ENCODE measurements around the gene PPP1R9A. TPM values are rescaled to one million over a fixed set of nuclear protein-coding genes. Genes with fewer than 3 reads are reported as not detected.

PPP1R9A gene
- total RNA-seq, 1 donor from 2014 or later: 0.85 TPM

DNA sequence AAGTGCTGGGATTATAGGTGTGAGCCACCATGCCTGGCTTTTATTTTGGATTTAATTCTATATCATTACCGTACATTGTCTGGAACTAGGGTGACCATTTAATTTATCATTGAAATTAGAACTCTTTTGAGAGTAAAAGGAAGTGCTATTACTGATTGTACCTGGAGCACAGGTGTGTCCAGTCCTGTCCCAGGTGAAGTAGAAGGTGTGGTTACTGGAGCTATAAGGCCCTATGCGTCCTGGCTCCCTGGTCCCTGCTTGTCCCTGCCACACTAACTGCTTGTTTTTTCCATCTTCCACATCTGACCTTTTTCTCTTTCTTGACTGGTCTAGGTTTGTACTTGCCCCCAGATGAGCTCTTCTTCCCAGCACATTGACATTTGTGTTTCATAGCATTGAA, 147.0 kb downstream of the PPP1R9A start:
- intact Hi-C loops (cut with DNase I): no loop called here
- Histone ChIP-seq H3K27me3 (no peaks in the 10 kb centered on the region), H3K4me3 (no peak overlapping the region), H3K27ac (no peak overlapping the region), H3K9me3 (no peaks in the 10 kb centered on the region), H3K4me1 (no peaks in the 10 kb centered on the region), H3K36me3 (no peaks in the 10 kb centered on the region)
- TF ChIP-seq, protein P1, sequence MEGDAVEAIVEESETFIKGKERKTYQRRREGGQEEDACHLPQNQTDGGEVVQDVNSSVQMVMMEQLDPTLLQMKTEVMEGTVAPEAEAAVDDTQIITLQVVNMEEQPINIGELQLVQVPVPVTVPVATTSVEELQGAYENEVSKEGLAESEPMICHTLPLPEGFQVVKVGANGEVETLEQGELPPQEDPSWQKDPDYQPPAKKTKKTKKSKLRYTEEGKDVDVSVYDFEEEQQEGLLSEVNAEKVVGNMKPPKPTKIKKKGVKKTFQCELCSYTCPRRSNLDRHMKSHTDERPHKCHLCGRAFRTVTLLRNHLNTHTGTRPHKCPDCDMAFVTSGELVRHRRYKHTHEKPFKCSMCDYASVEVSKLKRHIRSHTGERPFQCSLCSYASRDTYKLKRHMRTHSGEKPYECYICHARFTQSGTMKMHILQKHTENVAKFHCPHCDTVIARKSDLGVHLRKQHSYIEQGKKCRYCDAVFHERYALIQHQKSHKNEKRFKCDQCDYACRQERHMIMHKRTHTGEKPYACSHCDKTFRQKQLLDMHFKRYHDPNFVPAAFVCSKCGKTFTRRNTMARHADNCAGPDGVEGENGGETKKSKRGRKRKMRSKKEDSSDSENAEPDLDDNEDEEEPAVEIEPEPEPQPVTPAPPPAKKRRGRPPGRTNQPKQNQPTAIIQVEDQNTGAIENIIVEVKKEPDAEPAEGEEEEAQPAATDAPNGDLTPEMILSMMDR (IDR thresholded peaks at IDR 0.05): no peak
- DNase-seq (ENCODE audit: low spot score in 2 of 2): no peak

DNA sequence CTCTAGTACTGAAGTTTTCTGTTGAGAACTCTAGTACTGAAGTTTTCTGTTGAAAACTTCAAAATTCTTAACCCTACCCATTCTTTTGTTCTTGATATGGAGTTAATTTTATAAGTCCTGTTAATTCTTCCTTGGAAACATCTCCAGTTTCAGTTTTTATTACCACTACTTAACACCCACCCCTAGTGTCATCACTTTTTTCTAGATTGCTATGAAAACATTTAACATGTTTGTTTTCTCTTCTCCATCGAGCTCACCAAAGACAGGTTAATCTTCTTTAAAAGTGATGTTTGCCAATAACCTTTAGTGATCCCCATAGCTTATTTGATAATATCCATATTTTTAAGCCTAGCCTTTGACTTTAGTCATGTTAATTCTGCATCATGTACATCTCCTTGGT, 147.9 kb downstream of the PPP1R9A start:
- Histone ChIP-seq H3K9me3 (no peaks in the 10 kb centered on the region), H3K4me1 (no peaks in the 10 kb centered on the region), H3K27me3 (no peaks in the 10 kb centered on the region), H3K36me3 (no peaks in the 10 kb centered on the region), H3K4me3 (no peak overlapping the region), H3K27ac (no peak overlapping the region)
- intact Hi-C loops (cut with DNase I): no loop called here
- TF ChIP-seq, protein P1 (IDR thresholded peaks at IDR 0.05): no peak
- no peak for DNase-seq (ENCODE audit: low spot score in 2 of 2)

- Histone ChIP-seq H3K9me3 (no peaks in the 10 kb centered on the region), H3K27ac (no peak overlapping the region), H3K27me3 (no peaks in the 10 kb centered on the region), H3K36me3 (no peaks in the 10 kb centered on the region), H3K4me1 (no peaks in the 10 kb centered on the region), H3K4me3 (no peak overlapping the region)
- no peak for DNase-seq (ENCODE audit: low spot score in 2 of 2)
- TF ChIP-seq, protein P1 (IDR thresholded peaks at IDR 0.05): no peak
- intact Hi-C loops (cut with DNase I): no loop called here
Observed at GRCh38 chr7:95056107-95056739, 148.8 kb downstream of the PPP1R9A start.

DNA sequence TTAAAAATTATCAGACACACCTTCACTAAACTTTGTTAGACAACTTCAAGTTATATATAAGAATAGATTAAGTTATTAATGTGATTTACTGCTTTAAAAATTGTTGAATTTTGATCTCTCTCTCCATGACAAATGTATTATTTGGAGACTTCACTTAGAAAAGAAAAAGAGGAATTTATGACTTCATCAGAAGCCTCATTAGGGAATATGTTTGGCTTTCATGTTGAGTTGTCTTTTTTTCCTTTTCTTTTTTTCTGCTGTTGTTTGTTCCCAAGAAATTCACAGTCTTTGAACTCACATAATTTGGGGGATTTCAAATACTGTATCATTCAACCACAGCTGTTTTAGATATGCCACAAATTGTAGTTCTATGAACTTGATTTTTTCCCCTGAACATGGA, 149.5 kb downstream of the PPP1R9A start:
- Histone ChIP-seq H3K9me3 (no peaks in the 10 kb centered on the region), H3K4me3 (no peak overlapping the region), H3K36me3 (no peaks in the 10 kb centered on the region), H3K27me3 (no peaks in the 10 kb centered on the region), H3K27ac (no peak overlapping the region), H3K4me1 (no peaks in the 10 kb centered on the region)
- TF ChIP-seq, protein P1 (IDR thresholded peaks at IDR 0.05): no peak
- intact Hi-C loops (cut with DNase I): no loop called here
- no peak for DNase-seq (ENCODE audit: low spot score in 2 of 2)

GRCh38 chr7:95059842-95060313, 152.5 kb downstream of the PPP1R9A start:
- Histone ChIP-seq H3K9me3 (no peaks in the 10 kb centered on the region), H3K27me3 (no peaks in the 10 kb centered on the region), H3K36me3 (no peaks in the 10 kb centered on the region), H3K4me1 (no peaks in the 10 kb centered on the region), H3K27ac (no peak overlapping the region), H3K4me3 (no peak overlapping the region)
- TF ChIP-seq, protein P1 (IDR thresholded peaks at IDR 0.05): no peak
- DNase-seq (ENCODE audit: low spot score in 2 of 2): no peak
- intact Hi-C loops (cut with DNase I): no loop called here

GRCh38 chr7:95062901-95063300, 155.5 kb downstream of the PPP1R9A start:
- no peaks in the 10 kb centered on the region for H3K36me3 ChIP-seq
- no peaks in the 10 kb centered on the region for H3K4me1 ChIP-seq
- H3K27ac ChIP-seq: no peak overlapping the region
- no peak overlapping the region for H3K4me3 ChIP-seq
- TF ChIP-seq, protein P1 (IDR thresholded peaks at IDR 0.05): no peak
- intact Hi-C loops (cut with DNase I): no loop called here
- no peaks in the 10 kb centered on the region for H3K27me3 ChIP-seq
- DNase-seq (ENCODE audit: low spot score in 2 of 2): no peak
- H3K9me3 ChIP-seq: no peaks in the 10 kb centered on the region

Data from ascending aorta (tissue), 2 donors.